ENCODE results near the gene SLC39A8. TPM values are rescaled to one million over a fixed set of nuclear protein-coding genes. Genes with fewer than 3 reads are reported as not detected.
"Not testable (repeated sequence)": the region's sequence is repeated elsewhere in the genome, so short reads cannot be mapped to it uniquely, and the experiment has no call there.

SLC39A8 gene
- polyA plus RNA-seq (ENCODE audit: insufficient read length in 4 of 4): 10 to 100 TPM in 3 of 4 donors, 1 to 10 TPM in 1; 6.4 to 25.3 (median 21.8) TPM

DNA sequence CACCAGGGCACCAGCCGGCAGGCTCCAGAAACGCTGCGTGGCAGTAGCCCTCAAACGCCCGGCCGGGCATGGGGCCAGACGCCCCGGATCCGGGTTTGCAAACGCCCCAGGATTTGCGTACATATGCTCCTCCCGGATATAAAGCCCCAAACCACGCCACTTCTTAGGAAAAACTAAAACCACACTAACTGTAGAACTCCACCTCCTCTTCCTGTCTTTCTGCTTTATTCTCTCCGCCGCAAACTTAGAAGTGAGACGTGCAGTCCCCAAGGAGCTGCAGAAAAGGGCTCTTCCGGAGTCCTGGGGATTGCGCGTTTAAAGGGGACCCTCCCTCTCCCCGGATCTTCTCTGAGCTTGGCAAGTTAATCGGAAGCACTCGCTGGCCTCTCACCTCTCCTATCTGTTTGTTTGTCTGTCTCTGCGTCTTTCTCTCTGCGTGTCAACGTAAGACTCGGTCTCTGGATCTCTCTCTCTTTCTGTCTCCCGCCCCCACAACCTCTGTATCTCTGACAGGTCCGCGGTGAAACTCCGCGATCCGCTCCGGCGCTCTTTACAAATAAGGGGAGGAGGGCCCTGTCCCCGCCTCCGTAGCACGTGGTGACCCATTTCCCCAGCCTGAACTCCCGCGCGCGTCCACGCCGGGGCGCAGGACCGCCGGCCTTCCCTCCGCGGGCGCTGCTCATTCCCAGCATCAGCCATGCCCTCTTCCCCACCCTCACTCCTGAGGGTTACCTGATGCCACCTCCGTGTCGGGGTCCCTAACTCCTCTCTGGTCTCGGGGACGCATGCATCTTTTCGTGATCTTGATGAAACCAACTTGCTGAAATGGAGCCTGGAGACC lies at the start of gene SLC39A8:
Gene SLC39A8 (minus strand): TSS at position 529 of the 841 bp plus-strand sequence. CDS start 820 bp downstream, outside the sequence.
- DNase-seq (ENCODE audit: low read depth in 4 of 4, low spot score in 3 of 4): peak; percentile 66 to 73 (median 70)

DNA sequence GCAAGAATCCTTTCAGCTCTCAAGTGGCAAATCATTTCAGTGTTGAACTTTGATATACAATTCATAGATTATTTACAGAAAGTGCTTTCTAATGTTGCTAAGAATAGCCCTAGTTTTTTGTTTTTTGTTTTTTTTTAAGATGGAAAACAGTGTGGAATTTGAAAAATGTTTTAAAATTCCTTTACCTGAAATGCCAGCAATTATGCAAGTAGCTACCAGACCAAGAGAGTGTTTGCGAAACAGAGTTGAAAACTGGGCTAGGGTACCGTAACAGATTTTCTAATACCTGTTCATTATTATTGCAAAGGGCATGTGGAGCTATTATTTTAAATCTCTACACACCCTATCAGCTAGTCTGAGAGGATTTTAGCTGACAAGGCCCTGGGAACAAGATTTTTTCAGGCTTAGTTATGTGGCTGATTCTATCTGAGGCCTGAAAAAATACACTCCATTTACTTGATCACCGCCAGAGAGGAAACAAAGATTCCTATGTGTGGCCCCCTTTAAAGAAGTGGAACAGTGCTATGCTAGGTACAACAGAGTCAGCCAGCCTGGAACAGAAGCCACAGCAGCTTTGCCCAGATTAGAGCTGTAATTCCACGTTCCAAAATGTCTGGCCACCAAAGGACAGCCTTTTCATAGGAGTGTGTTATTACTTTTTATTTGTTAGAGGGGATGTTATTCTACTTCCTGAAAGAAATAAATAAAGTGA lies 46.9 kb upstream of the SLC39A8 start:
- DNase-seq (ENCODE audit: low read depth in 4 of 4, low spot score in 3 of 4): no peak

DNA sequence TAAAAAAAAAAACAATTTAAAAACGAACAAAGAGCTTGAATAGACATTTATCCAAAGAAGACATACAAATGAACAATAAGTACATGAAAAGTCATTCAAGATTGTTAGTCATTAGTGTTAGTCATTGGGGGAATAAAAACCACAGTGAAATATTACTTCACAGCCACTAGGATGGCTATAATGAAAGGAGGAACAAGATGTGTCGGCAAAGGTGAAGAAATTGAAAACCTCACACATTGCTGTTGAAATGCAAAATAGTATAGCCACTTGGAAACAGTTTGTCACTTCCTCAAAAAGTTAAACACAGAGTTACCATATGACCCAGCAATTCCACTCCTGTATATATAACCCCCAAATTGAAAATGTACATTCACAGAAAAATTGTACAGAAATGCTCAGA lies 45.2 kb upstream of the SLC39A8 start:
- DNase-seq (ENCODE audit: low read depth in 4 of 4, low spot score in 3 of 4): no peak

DNA sequence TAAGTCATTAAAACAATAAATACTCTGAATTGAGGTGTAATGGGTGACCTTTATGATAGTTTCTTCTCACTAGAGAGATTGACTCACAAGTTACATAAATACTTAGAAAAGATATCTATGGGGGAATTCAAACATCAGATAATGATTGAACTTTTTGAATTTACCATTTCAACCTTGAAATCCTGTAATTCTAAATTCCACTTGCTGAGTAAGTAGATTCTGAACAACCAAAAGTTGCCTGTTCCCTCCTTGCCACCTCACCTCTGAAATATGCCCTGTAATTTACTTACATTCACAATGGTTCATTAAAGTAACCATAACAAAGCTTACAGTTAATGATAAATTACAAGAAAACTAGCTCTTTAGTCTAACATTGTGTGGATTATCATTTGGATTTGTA lies 43.3 kb upstream of the SLC39A8 start:
- DNase-seq (ENCODE audit: low read depth in 4 of 4, low spot score in 3 of 4): no peak

DNA sequence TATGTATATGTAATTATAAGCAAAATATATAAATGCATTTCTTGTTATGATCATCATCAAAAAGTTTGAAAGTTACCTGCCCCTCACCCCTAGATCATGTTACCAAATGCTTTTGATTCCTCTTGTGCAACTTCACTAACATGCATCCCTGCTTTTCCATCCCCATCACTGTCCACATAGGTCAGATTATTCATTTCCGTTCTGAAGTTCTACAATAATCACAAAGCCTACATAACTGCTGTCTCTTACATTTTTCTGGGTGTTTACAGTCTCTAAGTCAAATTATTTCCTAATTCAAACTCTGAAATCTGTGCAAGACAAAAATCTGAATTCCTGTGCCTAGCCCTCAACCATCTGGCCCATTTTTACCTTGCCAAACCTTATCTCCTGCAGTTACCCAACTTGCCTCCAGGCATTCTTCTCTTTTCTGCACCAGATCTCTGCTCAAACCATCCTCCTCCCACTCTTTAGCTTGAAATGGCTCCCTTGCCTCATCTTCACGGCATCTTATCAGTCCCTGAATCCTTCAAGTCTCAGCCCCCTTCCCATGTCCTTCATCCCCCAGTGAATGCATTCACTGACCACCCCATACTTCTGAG lies 42.4 kb upstream of the SLC39A8 start:
- no peak for DNase-seq (ENCODE audit: low read depth in 4 of 4, low spot score in 3 of 4)

DNA sequence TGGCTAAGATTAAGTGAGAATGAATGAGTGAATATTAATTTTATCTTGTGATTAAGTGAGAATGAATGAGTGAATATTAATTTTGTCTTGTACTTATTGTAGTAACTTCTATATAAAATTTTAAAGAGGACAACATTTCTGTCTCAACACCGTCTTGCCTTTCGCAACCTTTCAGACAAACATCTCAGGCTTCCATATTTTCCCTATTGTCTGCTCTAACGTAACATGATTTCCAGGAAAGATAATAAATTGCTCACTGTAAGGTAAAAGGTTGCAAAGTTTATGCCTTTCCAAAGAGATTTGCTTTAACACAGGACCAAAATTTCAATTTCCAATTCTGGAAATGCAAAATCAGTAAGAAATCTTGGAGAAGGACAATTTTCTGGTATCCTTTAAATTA lies 41.7 kb upstream of the SLC39A8 start:
- DNase-seq (ENCODE audit: low read depth in 4 of 4, low spot score in 3 of 4): no peak

DNA sequence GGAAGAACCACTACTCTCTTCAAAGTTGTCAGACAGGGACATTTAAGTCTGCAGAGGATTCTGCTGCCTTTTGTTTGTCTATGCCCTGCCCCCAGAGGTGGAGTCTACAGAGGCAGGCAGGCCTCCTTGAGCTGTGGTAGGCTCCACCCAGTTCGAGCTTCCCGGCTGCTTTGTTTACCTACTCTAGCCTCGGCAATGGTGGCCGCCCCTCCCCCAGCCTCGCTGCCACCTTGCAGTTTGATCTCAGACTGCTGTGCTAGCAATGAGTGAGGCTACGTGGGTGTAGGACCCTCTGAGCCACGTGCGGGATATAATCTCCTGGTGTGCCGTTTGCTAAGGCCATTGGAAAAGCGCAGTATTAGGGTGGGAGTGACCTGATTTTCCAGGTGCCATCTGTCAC lies 35.0 kb upstream of the SLC39A8 start:
- not testable (repeated sequence) for DNase-seq (ENCODE audit: low read depth in 4 of 4, low spot score in 3 of 4)

DNA sequence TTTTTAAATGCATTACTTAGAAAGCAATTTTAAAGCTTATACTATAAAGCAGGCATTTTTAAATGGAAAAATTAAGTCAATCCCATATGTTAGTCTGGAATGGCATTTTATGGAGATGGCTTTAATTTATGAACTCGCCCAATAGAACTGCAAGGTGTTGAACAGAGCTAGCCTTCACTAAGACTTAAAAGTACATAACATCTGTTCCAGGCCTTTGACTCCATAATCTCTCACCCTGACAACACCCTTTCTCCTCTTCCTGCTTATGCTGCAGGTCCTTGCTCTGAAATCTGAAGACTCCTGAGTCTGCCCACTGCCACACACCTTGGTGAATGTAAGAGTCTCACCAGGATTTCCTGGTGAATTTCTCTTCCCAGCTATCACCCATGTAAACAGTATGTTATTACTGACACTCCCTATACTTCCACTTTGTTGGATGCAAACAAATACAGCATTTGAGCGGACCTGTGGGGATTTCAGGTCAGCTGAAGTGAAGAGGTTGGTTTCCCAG lies 17.7 kb upstream of the SLC39A8 start:
- no peak for DNase-seq (ENCODE audit: low read depth in 4 of 4, low spot score in 3 of 4)

DNA sequence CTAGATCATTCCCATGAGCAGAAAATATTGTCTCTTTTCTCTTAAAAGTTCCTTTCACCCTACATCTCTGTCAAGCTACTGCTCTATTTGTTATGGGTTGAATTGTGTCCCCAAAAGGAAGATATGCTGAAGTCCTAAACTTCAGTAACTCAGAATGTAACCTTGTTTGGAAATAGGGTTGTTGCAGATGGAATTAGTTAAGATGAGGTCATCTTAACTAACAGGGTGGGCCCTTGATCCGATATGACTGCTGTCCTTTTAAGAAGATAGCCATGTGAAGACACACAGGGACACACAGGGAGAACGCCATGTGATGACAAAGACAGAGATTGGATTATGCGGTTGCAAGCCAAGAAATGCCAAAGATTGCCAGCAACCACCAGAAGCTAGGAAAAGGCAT lies 12.8 kb upstream of the SLC39A8 start:
- no peak for DNase-seq (ENCODE audit: low read depth in 4 of 4, low spot score in 3 of 4)

DNA sequence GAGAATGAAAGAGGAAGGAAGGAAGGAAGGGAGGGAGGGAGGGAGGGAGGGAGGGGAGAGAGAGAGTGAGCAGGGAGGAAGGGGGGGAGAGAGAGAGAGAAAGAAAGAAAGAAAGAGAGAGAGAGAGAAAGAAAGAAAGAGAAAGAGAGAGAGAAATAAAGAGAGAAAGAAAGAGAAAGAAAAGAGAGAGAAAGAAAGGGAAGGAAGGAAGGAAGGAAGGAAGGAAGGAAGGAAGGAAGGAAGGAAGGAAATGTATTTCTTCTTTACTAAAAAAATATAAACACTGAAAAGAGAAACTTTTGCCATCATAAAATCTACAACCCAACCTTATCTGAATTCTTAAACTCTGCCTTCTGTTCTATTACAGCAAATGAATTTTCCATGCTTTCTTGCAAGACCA lies 12.4 kb upstream of the SLC39A8 start:
- not testable (repeated sequence) for DNase-seq (ENCODE audit: low read depth in 4 of 4, low spot score in 3 of 4)

DNA sequence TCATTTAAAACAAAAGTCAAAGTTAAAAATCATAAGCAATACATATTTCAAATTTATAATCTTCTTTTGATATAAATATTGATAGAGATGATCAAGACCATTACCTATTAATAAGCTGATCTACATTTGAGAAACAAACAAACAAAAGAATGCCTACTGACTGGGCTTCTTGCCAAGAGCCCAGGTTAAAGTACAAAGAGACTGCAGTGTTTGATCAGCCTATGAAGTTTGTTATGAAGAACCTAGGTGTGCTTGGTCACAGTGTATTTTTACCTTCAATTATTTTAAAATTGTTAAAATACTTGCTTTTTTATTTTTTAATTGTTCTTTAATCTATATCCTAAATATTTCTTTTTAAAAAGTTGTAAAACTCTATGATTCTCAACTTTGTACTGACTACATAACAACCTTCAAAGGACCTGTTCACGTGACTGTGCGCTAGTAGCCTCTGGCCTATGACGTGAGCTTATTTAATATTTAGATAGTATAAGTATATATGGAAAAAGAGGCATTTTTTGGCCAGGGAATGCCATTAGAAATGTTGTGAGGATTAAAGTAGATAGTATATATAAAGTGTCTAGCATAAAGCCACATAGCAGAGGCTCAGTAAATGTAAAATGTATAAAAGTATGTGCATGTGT lies 11.4 kb upstream of the SLC39A8 start:
- DNase-seq (ENCODE audit: low read depth in 4 of 4, low spot score in 3 of 4): no peak

DNA sequence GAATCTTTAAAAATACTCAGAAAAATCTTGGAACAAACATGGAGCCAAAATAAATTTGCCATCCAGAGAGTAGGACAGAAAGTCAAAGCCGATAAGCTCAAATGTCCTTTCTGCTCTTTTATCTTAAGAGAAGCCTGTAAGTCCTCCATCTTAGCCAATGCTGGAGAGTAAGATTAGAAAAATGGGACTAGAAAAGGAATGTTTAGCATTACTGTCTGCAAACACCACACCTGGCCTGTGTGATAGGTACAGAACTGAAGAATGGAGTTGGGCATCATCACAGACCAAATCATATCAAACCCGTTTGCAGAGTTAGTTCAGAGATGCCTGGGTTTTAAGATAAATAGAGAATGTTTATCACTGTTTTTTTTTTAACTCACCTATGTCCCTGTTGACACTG lies 10.5 kb upstream of the SLC39A8 start:
- no peak for DNase-seq (ENCODE audit: low read depth in 4 of 4, low spot score in 3 of 4)

DNA sequence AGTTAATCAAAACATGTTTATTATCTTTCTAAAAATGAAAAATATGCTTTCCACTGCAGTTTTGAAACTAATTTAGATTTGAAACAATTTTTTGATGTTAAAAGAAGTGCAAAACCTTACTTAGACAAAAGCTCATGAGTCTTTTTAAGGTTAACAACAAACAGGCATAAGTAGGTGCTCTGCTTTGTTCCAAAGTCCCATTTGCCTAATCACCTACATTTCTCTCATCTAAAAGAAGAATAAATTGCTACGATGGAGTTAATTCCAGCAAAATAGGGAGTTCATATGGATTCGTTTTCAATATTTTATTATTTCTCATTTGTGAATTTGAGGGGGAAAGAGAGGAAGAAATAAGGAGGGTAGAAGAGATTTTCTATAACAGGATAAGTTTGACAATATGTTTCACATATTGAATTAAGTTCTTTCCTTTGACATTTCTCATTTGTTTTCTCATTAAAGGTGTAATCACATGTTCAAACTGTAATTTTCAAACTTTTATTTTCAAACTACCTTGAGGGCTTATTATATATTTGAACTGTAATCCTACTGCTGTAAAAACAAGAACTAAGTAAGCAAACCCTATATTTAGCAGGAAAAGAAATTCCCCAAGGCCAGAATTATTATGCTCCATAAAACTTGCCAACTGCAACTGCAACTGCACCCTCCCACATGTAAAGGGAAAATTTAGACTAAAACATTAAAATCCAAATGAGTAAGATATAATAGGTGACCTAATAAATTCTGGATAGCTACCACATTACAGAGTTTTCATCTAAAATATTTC lies 9.6 kb upstream of the SLC39A8 start:
- no peak for DNase-seq (ENCODE audit: low read depth in 4 of 4, low spot score in 3 of 4)

DNA sequence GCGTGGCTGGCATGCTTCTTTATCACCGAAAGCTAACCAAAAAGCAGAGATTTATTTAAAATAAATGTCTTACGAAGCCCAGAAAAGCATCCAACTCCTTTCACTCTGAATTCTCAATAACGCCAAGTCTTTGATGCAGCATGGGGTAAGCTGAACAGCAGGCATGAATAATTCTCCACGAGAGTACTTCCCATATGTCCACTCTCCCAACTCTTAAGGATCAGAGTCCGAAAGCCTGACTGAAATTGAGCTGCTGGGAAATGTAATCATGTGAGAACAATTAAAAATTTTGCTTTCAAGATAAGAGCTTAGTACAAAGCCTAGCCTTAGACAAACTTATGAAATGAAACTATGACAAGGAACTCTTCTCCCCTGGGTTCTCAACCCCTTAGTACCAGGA lies 7.5 kb upstream of the SLC39A8 start:
- no peak for DNase-seq (ENCODE audit: low read depth in 4 of 4, low spot score in 3 of 4)

DNA sequence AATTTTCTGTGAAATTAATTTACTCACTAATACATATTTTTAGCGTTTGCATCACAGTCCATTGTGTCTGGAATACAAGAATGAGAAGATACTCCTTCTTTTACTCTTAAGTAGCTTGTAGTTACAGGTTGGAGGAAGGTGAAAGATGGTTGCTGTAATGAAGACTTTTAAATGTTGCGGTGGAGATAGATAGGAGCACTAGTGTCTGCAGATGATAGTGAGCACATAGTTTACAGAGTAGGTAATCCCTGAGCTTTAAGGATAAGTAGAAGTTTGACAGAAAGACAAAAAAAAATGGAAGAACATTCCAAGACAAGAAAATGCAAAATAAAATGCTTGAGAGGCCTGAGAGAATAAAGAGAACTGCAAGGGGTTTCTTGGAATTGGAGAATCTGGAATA lies 5.4 kb upstream of the SLC39A8 start:
- no peak for DNase-seq (ENCODE audit: low read depth in 4 of 4, low spot score in 3 of 4)

DNA sequence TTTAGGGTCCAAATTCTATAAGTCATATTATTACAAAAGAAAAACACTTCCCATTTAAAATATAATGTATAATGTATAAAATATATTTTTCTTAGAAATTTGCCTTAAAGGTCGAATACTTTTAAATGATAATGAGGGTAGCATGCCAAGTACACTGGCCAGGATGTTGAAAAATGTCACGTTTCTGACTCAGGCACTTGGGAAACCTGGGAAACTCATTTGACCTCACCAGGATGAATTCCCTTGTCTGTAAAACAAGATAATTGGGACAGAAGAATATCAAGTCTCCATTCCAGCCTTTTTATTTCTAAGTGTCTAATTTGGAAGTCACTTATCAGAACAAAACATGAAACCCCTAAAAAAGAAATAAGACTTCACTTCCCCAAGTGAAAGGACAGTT lies 3.4 kb upstream of the SLC39A8 start:
- DNase-seq (ENCODE audit: low read depth in 4 of 4, low spot score in 3 of 4): no peak

DNA sequence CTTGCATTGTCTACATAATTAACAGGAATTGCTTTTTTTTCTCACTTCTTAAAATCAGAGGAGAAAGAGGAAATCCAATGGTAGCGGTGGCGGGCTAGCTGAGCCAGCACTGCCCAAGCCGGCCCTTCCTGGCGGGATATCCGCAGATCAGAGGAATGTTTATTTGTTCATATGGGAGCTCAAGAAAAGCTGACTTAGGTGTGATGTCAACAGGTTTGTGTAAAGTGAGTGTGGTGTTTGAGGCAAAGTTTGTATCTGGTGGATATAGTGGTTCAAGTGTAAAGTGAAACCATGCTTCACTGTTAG lies 466 bp upstream of the SLC39A8 start:
- DNase-seq (ENCODE audit: low read depth in 4 of 4, low spot score in 3 of 4): no peak

DNA sequence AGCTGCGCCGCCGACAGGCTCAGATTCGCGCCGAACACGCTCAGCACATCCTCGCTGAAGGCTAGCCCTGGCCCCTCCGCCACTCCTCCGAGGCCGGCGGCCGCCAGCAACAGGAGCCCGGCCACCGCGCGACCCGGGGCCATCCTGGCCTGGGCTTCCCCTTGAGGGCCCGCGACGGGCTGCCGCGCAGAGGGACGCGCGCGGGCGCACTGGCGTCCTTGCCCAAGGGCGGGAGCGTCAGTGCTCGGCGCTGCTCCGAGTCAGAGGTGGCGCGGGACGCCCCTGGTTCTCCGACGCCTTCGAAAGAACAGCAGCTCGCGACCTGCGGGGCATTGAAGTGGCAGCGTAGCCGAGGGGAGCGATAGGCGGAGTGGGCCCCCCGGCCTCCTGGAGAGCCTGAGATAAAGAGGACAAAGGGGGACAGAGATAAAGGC lies 745 bp downstream of the SLC39A8 start:
- DNase-seq (ENCODE audit: low read depth in 4 of 4, low spot score in 3 of 4): peak in 2 of 4 donors; percentile 29 to 36

DNA sequence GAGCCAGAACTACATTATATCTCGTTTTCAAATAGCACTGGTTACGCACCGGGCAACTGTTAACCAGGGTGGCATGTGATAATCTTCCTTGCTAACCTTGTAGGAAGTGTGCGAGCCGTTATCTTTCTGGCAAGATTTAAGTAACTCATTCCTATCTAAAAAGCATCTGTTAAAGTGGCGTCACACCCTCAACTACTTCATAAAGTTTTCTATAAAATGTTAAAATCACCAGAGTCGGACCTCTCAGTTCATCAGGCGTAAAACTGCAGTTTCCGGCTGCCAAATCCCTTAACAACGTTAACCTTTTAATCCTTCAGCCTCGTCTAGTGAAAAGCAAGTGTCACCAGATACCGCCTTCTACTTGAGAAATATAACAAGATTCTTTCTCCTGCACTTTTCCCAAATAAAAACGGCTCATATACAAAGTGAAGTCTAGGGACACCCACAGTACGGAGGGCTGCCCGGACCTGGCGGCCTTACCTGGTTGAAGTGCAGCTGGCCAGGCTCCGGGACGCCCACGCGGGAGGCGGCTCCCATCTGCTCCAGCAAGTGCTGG lies 1.2 kb downstream of the SLC39A8 start:
- no peak for DNase-seq (ENCODE audit: low read depth in 4 of 4, low spot score in 3 of 4)
